NCI-H748 treated with DMSO at 0.1 percent for 48 hours (cell line): ENCODE data around the gene BSG.

Experiments
- DNase-seq: peaks from one replicate; lab custom pipeline; 2025; lab: John Stamatoyannopoulos, UW

The BSG gene

DNA sequence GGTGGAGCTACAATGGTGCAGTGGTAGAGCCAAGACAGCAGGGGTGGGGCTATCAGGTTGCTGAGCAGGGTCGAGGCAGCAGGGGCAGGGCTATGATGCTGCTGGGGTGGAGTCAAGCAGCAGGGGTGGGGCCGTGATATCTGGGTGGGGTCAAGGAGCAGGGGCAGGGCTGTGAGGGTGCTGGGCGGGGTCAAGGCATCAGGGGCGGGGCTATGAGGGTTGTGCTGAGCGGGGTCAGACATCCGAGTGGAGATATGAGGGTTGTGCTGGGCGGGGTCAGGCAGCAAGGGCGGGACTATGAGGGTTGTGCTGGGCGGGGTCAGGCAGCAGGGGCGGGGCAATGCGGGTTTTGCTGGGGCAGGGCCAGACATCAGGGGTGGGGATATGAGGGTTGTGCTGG, 32.0 kb downstream of the BSG start:
- DNase-seq, result no peak

DNA sequence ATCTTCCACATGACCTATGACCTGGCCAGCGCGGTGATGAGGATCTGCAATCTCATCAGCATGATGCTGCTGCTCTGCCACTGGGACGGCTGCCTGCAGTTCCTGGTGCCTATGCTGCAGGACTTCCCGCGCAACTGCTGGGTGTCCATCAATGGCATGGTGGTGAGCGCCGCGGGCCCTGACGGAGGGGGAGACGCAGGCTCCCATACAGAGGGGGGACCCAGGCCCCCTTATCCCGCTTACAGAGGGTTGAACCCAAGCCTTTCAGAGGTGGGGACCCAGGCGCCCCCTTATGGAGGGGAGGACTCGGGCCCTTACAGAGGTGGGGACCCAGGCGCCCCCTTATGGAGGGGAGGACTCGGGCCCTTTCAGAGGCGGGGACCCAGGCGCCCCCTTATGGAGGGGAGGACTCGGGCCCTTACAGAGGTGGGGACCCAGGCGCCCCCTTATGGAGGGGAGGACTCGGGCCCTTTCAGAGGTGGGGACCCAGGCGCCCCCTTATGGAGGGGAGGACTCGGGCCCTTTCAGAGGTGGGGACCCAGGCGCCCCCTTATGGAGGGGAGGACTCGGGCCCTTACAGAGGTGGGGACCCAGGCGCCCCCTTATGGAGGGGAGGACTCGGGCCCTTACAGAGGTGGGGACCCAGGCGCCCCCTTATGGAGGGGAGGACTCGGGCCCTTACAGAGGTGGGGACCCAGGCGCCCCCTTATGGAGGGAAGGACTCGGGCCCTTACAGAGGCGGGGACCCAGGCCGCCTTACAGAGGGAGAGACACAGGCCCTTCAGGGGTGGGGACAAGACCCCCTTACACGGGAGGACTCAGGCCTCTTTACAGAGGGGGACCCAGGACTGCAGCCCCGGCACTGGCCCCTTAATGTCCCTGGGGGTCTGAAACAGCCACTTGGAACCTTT, 32.9 kb downstream of the BSG start:
- DNase-seq, result peak; percentile 6

DNA sequence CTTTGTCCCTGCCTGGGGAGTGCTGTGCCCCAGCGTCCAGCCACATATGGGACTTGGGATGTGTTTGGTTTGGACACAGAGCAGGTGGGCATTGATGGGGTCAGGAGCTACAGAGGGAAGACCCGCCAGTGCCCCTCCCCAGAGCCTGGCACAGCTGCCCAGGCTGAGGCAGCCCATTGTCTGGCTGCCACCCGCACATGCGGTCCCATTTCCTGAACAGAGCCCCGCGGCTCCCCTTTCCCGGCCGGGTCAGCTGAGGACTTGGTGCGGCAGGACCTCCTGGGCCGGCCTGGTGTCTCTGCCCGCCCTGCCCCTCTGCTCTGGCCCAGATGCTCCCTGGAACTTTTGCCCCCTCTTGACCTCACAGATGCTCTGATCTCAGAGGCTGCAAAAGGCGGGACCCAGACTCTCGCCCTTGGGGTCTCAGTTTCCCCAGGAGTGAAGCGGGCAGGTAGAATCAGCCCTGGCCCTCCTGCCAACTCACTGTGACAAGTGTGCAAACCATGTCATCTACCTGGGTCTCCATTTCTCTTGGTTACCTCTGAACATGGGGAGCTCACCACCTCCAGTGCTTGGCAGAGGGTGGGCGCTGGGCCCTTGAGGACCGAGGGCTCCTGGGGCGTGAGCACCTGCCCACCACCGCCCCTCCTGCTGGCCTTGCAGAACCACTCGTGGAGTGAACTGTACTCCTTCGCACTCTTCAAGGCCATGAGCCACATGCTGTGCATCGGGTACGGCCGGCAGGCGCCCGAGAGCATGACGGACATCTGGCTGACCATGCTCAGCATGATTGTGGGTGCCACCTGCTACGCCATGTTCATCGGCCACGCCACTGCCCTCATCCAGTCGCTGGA, 35.1 kb downstream of the BSG start:
- DNase-seq, result no peak

DNA sequence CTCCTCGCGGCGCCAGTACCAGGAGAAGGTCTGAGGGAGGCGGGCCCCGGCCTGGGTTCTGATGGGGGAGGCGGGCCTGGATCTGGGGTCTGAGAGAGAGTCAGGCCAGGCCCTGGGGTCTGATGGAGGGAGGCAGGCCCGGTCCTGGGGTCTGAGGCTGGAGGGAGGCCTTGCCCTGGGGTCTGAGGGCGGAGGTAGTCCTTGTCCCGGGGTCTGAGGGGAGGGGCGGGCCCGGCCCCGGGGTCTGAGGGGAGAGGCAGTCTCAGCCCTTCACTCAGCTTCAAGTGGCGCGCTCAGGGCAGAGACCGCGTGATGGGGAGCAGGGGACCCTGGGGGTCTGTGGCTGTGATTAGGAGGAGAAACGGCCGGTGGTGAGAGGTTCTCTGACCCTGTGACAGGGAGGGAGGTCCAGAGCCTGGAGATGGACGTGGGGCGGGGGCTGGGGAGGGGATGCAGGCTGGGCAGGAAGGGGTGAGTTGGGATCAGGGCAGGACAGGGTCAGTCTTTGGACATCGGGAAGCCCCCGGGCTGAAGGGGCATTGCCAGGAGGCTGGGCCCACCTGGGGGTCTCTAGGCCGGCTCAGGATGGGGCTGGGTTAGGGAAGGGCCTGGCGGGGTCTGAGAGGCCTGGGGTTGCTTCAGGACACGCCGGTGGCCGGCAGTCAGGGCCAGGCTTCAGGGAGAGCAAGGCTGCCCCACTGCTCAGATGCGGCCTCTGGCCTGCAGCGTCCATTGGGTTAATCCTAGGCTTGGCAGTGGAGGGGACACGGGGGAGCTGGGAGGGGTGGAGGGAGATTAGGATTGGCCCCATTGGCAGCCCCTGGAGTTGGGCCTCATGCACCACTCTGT, 36.0 kb downstream of the BSG start:
- no peak for DNase-seq

DNA sequence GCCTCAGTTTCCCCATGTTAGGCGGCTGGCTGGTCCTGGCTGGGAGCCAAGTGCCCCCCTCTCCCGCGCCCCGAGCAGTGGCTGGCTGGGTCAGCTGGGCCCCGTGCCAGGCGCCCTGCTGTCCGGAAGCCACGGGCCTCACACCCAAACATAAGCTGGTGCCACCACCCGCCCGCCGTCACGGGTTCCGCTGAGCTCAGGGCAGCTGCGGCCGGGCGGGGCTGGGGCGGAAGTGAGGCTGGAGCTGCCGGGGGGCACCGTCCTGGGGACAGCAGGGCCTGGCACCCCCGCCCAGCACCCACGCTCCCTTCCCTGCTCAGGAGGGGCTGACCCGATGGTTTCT, 36.6 kb downstream of the BSG start:
- DNase-seq, result no peak

DNA sequence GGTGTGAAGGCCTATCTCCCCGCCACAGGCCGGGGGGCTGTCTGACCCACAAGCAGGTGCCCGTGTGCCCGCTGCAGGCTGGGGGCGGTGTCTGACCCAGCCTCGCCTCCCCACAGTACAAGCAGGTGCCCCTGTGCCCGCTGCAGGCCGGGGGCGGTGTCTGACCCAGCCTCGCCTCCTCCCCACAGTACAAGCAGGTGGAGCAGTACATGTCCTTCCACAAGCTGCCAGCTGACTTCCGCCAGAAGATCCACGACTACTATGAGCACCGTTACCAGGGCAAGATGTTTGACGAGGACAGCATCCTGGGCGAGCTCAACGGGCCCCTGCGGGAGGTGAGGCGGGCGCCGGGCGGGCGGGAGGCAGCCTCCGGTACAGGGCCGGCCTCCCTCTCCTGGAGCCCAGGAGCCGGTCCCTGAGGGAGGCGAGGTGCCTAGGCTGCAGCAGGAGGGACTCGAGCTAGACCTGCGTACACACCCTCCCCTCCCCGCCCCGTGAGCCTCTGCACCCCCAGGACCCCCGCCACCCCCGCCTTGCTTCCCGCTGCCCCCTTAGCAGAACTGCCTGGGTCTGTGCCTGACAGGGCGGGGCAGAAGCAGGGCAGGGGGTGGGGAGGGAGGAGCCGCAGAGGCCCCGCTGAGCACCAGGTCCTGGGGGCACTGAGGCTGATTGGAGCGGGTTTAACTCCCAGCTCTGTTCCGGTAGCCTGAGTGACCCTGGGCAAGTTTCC, 37.8 kb downstream of the BSG start:
- DNase-seq, result no peak

DNA sequence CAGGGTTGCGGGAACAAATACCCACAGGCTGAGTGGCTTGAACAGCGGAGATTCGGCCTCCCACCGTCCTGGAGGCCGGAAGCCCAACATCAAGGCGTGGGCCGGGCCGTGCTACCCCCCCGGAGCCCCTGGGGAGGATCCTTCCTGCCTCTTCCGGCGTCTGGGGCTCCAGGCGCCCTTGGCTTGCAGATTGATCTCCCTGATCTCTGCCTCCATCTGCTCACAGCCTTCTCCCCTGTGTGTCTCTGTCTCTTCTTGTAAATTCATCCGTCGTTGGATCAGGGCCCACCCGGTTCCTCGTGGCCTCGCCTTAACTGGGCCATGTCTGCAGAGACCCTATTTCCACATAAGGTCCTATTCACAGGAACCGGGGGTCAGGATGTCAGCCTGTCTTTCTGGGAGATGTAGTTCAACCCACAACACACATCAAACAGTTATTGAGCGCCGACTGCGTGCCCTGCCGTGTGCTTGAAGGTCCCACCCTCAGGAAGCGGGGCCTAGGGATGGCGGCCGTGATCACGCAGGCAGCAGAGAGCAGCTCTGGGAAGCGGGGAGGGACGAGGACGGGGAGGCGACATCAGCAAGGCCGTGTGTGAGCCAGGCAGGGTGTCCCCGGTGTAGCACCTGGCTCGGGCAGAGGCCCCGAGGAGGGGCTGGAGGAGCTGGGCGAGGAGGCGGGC, 38.5 kb downstream of the BSG start:
- DNase-seq, result no peak

DNA sequence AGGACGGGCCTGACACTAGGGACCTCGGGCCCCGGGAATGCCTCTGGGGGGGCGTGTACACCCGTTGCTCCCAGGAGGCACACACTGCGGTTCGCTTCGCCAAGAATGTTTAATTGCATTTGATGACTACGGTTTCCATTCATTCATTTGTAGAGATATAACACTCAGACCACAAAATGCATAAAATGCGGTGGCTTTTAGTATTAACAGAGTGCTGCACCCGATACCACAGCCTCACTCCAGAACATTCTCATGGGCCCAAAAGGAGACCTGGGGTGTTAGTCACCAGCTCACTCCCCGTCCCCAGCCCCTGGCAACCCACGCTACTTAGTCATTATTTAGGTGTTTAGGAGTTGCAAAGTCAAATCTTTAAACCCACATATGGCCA, 39.1 kb downstream of the BSG start:
- DNase-seq, result no peak

DNA sequence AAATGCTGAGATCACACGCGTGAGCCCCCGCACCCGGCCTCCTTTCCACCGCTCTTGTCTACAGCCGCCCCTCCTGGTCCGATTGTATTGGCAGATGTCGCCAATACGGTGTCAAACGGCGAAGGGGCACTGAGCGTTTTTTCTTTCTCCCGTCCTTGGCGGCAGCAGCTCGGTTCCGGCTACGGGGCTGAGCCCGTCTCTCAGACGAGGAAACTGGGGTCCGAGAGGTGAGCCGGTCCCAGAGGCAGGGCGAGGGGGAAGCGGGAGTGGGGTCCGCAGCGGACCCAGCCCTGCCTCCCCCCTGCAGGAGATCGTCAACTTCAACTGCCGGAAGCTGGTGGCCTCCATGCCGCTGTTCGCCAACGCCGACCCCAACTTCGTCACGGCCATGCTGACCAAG, 40.5 kb downstream of the BSG start:
- no peak for DNase-seq

DNA sequence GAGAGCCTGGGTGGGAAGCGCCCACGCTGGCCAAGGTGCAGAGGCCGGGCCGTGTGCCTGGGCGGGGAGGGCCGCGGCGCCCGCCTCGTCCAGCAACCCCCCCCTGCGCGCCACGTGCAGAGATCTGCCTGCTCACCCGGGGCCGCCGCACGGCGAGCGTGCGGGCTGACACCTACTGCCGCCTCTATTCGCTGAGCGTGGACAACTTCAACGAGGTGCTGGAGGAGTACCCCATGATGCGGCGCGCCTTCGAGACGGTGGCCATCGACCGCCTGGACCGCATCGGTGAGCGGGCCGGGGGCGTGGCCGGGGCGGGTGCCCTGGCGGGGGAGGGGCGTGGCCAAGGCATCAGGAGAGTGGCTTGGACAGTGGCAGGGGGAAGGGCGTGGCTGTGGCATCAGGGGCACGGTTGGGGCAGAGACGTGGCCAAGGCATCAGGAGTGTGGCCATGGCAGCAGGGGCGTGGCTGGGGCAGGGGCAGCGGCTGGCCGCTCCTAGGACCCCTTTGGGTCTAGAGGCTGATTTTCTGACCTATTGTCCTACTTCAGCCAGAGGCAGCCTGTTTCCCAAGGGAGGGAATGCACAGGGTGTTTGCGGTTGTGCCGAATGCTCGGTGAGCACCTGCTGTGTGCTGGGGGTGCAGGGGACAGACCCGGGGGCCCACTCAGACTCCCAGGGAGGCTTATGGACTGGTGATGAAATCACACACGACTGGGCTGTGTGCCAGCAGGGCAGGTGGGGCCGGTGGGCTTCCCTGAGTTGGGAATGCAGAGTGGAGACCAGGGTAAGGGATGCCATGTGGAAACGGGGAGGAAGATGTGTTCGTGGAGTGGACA, 41.6 kb downstream of the BSG start:
- DNase-seq, result no peak

DNA sequence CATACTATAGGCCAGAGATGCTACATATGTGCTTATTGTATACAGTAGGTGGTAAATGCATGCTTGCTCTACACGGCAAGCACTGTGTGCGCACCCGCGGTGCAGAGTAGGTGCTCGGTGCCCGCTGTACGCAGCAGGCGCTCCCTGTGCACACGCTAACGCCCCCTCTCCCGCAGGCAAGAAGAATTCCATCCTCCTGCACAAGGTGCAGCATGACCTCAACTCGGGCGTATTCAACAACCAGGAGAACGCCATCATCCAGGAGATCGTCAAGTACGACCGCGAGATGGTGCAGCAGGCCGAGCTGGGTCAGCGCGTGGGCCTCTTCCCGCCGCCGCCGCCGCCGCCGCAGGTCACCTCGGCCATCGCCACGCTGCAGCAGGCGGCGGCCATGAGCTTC, 43.2 kb downstream of the BSG start:
- DNase-seq, result no peak

DNA sequence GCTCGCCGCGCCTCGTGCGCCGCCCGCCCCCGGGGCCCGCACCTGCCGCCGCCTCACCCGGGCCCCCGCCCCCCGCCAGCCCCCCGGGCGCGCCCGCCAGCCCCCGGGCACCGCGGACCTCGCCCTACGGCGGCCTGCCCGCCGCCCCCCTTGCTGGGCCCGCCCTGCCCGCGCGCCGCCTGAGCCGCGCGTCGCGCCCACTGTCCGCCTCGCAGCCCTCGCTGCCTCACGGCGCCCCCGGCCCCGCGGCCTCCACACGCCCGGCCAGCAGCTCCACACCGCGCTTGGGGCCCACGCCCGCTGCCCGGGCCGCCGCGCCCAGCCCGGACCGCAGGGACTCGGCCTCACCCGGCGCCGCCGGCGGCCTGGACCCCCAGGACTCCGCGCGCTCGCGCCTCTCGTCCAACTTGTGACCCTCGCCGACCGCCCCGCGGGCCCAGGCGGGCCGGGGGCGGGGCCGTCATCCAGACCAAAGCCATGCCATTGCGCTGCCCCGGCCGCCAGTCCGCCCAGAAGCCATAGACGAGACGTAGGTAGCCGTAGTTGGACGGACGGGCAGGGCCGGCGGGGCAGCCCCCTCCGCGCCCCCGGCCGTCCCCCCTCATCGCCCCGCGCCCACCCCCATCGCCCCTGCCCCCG, 43.8 kb downstream of the BSG start:
- no peak for DNase-seq

DNA sequence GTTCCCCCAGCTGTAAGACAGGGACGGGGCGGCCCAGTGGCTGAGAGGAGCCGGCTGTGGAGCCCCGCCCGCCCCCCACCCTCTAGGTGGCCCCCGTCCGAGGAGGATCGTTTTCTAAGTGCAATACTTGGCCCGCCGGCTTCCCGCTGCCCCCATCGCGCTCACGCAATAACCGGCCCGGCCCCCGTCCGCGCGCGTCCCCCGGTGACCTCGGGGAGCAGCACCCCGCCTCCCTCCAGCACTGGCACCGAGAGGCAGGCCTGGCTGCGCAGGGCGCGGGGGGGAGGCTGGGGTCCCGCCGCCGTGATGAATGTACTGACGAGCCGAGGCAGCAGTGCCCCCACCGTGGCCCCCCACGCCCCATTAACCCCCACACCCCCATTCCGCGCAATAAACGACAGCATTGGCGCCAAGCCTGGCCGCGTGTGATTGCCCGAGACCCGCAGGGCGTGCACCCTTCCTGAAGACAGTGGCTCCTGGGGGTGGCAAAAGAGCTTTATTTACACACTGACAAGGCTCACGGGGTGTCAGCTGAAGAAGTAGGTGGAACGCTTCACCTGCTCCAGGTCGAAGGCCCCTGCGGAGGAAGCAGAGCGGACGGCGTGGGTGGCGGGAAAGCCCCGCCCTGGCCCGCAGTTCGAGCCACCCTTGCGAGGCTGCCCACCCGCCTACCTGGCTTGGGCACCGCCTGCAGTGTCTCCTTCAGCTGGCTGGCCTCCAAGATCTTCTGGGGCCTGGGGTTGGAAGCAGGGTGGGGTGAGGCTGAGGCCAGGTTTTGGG, 44.5 kb downstream of the BSG start:
- no peak for DNase-seq

DNA sequence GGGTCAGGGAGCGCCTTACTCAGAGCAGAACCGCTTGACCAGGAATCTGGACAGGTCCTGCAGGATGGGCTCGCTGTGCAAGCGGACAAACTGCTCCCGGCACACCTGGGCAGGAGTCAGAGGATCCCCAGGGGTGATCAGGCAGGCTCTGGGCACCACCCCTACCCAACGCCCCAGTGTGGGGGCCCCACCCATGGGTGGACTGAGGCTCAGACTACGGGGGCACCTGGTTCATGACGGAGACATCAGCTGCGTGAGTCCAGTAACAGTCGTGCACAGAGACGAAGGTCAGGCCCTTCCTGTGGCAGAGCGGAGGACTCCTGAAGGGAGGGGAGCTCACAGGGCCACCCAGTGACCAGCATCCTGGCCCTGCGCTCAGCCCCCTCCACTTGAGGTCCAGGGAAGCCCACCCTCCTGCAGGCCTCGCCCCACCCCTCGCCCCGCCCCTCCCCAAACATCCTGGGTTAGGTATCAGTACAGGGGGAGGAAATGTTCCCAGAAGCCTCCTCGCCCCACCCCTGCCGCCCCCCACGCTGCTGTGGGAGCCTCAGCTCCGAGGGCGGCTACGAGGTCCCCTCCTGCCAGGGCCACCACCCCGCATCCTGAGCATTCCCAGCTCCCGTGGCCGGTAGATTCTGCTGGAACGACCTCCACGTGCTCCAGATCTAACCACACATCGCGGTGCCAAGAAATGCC, 45.3 kb downstream of the BSG start:
- no peak for DNase-seq

DNA sequence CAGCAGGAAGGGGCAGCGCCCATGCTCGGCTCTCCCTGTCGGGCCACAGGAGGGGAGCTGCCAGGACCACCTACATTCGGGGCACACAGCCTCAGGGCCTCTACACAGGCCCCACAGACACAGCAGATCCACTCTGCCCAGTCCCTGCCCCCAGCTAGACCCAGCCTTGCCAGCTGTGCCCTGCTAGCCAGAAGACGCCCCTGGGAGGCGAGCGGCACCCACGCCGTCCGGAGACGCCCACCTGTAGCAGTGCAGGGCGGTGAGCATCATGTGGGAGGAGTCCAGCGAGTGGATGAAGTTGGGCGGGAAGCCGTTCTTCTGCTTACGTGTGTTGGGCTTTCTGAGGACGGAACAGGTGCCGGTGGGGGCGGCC, 45.8 kb downstream of the BSG start:
- no peak for DNase-seq

DNA sequence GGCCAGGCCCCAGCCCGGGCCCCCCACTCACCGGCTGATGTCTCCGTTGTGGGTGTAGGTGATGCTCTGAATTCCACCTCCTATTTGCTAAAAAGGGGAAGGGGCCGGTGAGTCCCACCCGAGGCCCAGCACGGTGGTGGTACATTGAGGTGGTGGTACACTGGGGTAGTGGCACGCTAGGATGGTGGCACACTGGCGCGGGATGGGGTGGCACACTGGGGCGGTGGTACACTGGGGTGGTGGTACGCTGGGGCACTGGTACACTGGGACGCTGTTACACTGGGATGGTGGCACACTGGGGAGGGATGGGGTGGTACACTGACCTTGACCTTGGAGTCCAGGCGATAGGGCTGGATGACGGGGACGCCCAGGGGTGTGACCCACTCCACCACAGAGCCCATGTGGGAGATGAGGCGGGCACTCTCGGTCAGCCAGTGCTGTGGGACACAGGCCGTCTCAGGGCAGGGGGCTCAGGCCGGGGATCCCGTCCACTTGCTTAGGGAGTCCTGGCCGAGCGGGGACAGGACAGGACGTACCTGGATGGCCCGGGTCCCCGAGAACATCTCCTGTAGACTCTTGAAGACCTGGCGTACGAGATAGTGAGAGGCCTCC, 46.4 kb downstream of the BSG start:
- DNase-seq, result no peak

DNA sequence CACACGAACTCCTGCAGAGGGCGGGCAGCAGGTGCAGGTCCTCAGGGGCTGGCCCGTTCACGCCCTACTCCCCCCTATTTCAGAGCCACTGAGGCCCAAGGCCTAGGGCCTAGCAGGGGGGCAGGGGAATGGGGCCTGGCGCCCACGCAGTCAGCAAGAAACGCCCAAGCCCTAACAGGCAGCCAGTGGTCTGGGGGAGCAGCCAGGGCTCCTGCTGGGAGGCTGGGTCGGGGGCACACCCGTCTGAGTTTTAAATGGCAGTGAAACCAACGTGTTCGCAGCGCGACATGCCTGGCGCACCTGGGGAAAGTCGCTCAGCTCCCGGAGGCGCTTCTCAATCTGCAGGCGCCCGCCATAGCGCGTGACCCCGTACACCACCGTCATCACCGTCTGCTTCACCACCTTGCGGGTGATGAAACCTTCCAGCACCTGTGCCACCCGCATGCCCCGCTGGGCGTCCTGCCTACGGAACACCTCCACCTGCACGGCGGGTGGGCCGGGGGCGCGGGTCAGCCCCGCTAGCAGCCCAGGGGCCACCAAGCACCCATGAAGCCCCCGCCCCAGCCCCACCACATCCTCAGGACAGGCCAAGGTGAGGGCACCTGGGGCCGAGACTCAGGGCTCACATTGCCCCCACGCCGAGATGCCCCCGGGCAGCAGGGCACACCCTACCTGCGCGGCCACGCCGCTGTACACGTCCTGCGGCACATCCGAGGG, 47.0 kb downstream of the BSG start:
- no peak for DNase-seq
